HepG2 (cell line): ENCODE results near the gene ALKBH4. TPM values are rescaled to one million over a fixed set of nuclear protein-coding genes. Genes with fewer than 3 reads are reported as not detected.

Experiments
- ATAC-seq: fragments of 200-7000 bp; cut with Tn5 transposase; 3 replicates; pipeline ENCODE4 v1.9.1; 2020; ENCODE audit warnings: mild to moderate bottlenecking, moderate library complexity
- BruUV-seq: library from RNA; stranded (reverse); fragments of 400-500 nt; replicated peaks from 2 replicates; lab custom pipeline; 2021; lab: Mats Ljungman, UMichigan
- CTCF ChIA-PET: fragments of 300-600 bp; formaldehyde crosslinking; extraction: SDS; loops from one replicate; lab custom pipeline; 2021; ENCODE audit warnings: low total read pairs, inconsistent platforms, low intra/inter-chr PET ratio; lab: Yijun Ruan, JAX
- POLR2A ChIA-PET: fragments of 350-600 bp; sonication (Branson Sonifier 250); formaldehyde crosslinking; loops from one replicate; lab custom pipeline; 2020; ENCODE audit warnings: antibody characterized with exemption, inconsistent platforms; lab: Yijun Ruan, JAX
- DNase-seq: peaks from one replicate; pipeline ENCODE4 v3.0.0-alpha.2; 2015; ENCODE audit warnings: low spot score
- FAIRE-seq: peaks from 3 replicates; lab custom pipeline; 2011; peaks lifted over from hg19 to GRCh38; lab: Jason Lieb, UNC
- H2AFZ ChIP-seq: one replicate; pipeline ENCODE4 v1.6.1; 2011; ENCODE audit warnings: low read length, inconsistent platforms
- H3K27ac ChIP-seq: fragments of 300-600 bp; 3 replicates; pipeline ENCODE4 v1.8.0; 2011; ENCODE audit warnings: mixed run types, mild to moderate bottlenecking, mixed read lengths, low read length, inconsistent platforms; ENCODE audit not compliant: insufficient read depth; ENCODE audit errors: extremely low read length
- H3K27me3 ChIP-seq, 2 experiments: fragments of 200-600 bp in 1 of 2; 2 replicates in 1 of 2; 3 replicates in 1 of 2; pipeline versions ENCODE4 v1.6.0 to v1.8.0; 2011; ENCODE audit warnings: low read length in 2 of 2, mild to moderate bottlenecking in 2 of 2, moderate library complexity in 2 of 2, inconsistent platforms in 1 of 2; ENCODE audit not compliant: insufficient read depth in 2 of 2, control insufficient read depth in 1 of 2
- H3K36me3 ChIP-seq, 2 experiments: fragments of 200-600 bp in 1 of 2; replicated peaks in 1 of 2; 2 replicates in 1 of 2; 3 replicates in 1 of 2; pipeline versions ENCODE4 v1.5.1 to v1.8.0; 2011; ENCODE audit warnings: low read length in 2 of 2, inconsistent platforms in 1 of 2; ENCODE audit not compliant: insufficient read depth in 2 of 2, control insufficient read depth in 1 of 2
- H3K4me1 ChIP-seq: 2 replicates; pipeline ENCODE4 v1.5.1; 2012; ENCODE audit warnings: low read length, inconsistent platforms; ENCODE audit not compliant: insufficient read depth
- H3K4me2 ChIP-seq: 2 replicates; pipeline ENCODE4 v1.6.0; 2011; ENCODE audit warnings: low read depth, low read length, inconsistent platforms
- H3K4me3 ChIP-seq, 3 experiments: fragments of 200-600 bp in 1 of 3; sonication (generic), shearing (Covaris generic) in 1 of 3; replicated peaks in 1 of 3; 2 replicates each; pipeline ENCODE4 v1.5.1; 2011 to 2016; ENCODE audit warnings: low read length in 3 of 3, inconsistent platforms in 2 of 3, low read depth in 2 of 3, mild to moderate bottlenecking in 2 of 3, control low read depth in 1 of 3, mixed read lengths in 1 of 3; ENCODE audit not compliant: insufficient read depth in 1 of 3
- H3K79me2 ChIP-seq: one replicate; pipeline ENCODE4 v1.6.1; 2011; ENCODE audit warnings: low read length, inconsistent platforms; ENCODE audit not compliant: insufficient read depth
- H3K9ac ChIP-seq: 2 replicates; pipeline ENCODE4 v1.6.0; 2011; ENCODE audit warnings: mild to moderate bottlenecking, low read depth, low read length, inconsistent platforms; ENCODE audit not compliant: insufficient read depth
- H3K9me3 ChIP-seq: 2 replicates; pipeline ENCODE4 v1.5.1; 2012; ENCODE audit warnings: mild to moderate bottlenecking, low read length
- H4K20me1 ChIP-seq: 2 replicates; pipeline ENCODE4 v1.6.0; 2011; ENCODE audit warnings: inconsistent platforms, mild to moderate bottlenecking, low read length, moderate library complexity; ENCODE audit not compliant: insufficient read depth
- FOXC1 ChIP-seq: sonication (generic); formaldehyde crosslinking; IDR thresholded peaks from 2 replicates; pipeline ENCODE4 v1.8.0; 2022; ENCODE audit warnings: mild to moderate bottlenecking, missing genetic modification reagents, borderline replicate concordance
- ISL2 ChIP-seq: sonication (generic); formaldehyde crosslinking; IDR thresholded peaks from 2 replicates; pipeline ENCODE4 v1.5.0; 2020; ENCODE audit warnings: missing genetic modification reagents
- NCOA2 ChIP-seq: sonication (generic); formaldehyde crosslinking; IDR thresholded peaks from 2 replicates; pipeline ENCODE4 v1.8.0; 2022; ENCODE audit warnings: inconsistent platforms
- NCOA5 ChIP-seq: sonication (generic); formaldehyde crosslinking; IDR thresholded peaks from 2 replicates; pipeline ENCODE4 v1.4.0; 2020; ENCODE audit warnings: missing genetic modification reagents
- THAP7 ChIP-seq: sonication (generic); formaldehyde crosslinking; IDR thresholded peaks from 2 replicates; pipeline ENCODE4 v1.8.1; 2023; ENCODE audit warnings: mild to moderate bottlenecking, missing genetic modification reagents
- WIZ ChIP-seq: sonication (generic); formaldehyde crosslinking; IDR thresholded peaks from 2 replicates; pipeline ENCODE4 v1.5.1; 2020; ENCODE audit warnings: mild to moderate bottlenecking, missing genetic modification reagents
- ZHX2 ChIP-seq, 2 experiments: sonication (generic) in 1 of 2; formaldehyde crosslinking in 1 of 2; IDR thresholded peaks; 2 replicates each; pipeline versions ENCODE4 v1.6.1 to v1.9.0; 2014 to 2022; ENCODE audit warnings: antibody characterized with exemption in 1 of 2, borderline replicate concordance in 1 of 2, inconsistent platforms in 1 of 2, low read depth in 1 of 2, missing genetic modification reagents in 1 of 2
- ZNF224 ChIP-seq: sonication (generic); formaldehyde crosslinking; IDR thresholded peaks from 2 replicates; pipeline ENCODE4 v1.5.0; 2020; ENCODE audit warnings: mild to moderate bottlenecking, missing genetic modification reagents
- ZNF740 ChIP-seq: sonication (generic); formaldehyde crosslinking; IDR thresholded peaks from 2 replicates; pipeline ENCODE4 v1.4.0; 2020; ENCODE audit warnings: missing genetic modification reagents
- WGBS: methylation state at CpG from one replicate; pipeline ENCODE4 v1.1.6; 2017; ENCODE audit warnings: low lambda C conversion rate; 5-methylcytosine and 5-hydroxymethylcytosine counted together
- in situ Hi-C: cut with HindIII; loops from 2 replicates; pipeline ENCODE4 v1.10.0; 2017; ENCODE audit warnings: low pct_unique_long_range_greater_than_20kb; ENCODE audit not compliant: extremely low pct_ligation_motif_present
- intact Hi-C: fragments of 100-400 bp; cut with micrococcal nuclease; formaldehyde crosslinking; loops from one replicate; pipeline ENCODE4 v1.10.0; 2022; ENCODE audit not compliant: unreplicated experiment
- polyA plus RNA-seq, 8 experiments: library from polyadenylated mRNA; depleted of rRNA in 3 of 8; stranded (reverse) in 7 of 8; unstranded in 1 of 8; fragments of >200 nt; fragmentation: Illumina TruSeq in 4 of 8; extraction: Trizol in 4 of 8; gene quantifications; 2 replicates each; pipeline versions ENCODE4 v1.2.1 to v1.2.3, GENCODE V29; 2011 to 2016; ENCODE audit warnings: low read depth in 4 of 8, missing spikeins in 1 of 8, mixed read lengths in 1 of 8; ENCODE audit not compliant: insufficient read depth in 1 of 8
- total RNA-seq, 5 experiments: library from RNA; depleted of rRNA; stranded (reverse); fragments of >200 nt; fragmentation: Illumina TruSeq; extraction: Trizol; gene quantifications; 2 replicates each; pipeline ENCODE4 v1.2.3, GENCODE V29; 2016; ENCODE audit warnings: low read depth in 1 of 5

ALKBH4 gene
- total and polyA plus RNA-seq, 2 of the 13 experiments (the other 11 are each of a cell fraction or from before 2014, with no cell fraction given): 2.6 to 8.8 TPM

- Histone ChIP-seq H3K4me2 (peak overlapping the region; percentile 87), H3K9ac (no peak overlapping the region), H4K20me1 (no peaks in the 10 kb centered on the region), H3K9me3 (no peaks in the 10 kb centered on the region), H3K36me3 (peaks cover 0 to 2% of the 10 kb centered on the region in 2 experiments; a peak in 2 of 5 replicates), H3K27me3 (peaks cover 0 to 5% of the 10 kb centered on the region in 2 experiments; a peak in 2 of 5 replicates), H3K4me1 (peaks cover 31% of the 10 kb centered on the region), H2AFZ (no peak overlapping the region), H3K27ac (no peak overlapping the region), H3K4me3 (peak overlapping the region in 1 of 3 experiments; percentile 100; a peak in 2 of 6 replicates), H3K79me2 (peaks cover 14% of the 10 kb centered on the region)
- BruUV-seq: no TSS peak
- in situ Hi-C loops (no loop called here), intact Hi-C loops (no loop called here)
- ChIA-PET CTCF (no interaction called here), POLR2A (interaction anchor here (1.9 kb wide), 1 partner anchor 14 kb away, joined by 5 read pairs; no protein-coding TSS in a partner anchor)
- FAIRE-seq (no peak), ATAC-seq (no peak), DNase-seq (no peak)
- over 99% methylated on average over 7 of the region's 7 CpGs for WGBS
- TF ChIP-seq FOXC1 (no peak), WIZ (CRISPR knock-in tag) (no peak), NCOA2 (CRISPR knock-in tag) (no peak)
Measured at GRCh38 chr7:102466097-102466496, 1.4 kb upstream of the ALKBH4 start.

GRCh38 chr7:102463841-102464576 is 654 bp downstream of the ALKBH4 start:
- FAIRE-seq: no peak
- peaks cover 23% of the 10 kb centered on the region for H3K4me1 ChIP-seq
- H3K9ac ChIP-seq: peak overlapping the region; percentile 95
- ChIA-PET CTCF (no interaction called here), POLR2A (interaction anchor here (1.9 kb wide), 1 partner anchor 12 kb away, joined by 4 read pairs; no protein-coding TSS in a partner anchor)
- intact Hi-C loops (no loop called here), in situ Hi-C loops (no loop called here)
- H4K20me1 ChIP-seq: no peaks in the 10 kb centered on the region
- H3K27me3 ChIP-seq: peaks cover 0 to 5% of the 10 kb centered on the region in 2 experiments; a peak in 2 of 5 replicates
- H3K79me2 ChIP-seq: peaks cover 14% of the 10 kb centered on the region
- BruUV-seq: TSS peak; percentile 56
- peak; percentile 4; the same call in 1 of the 3 replicates for ATAC-seq
- peak overlapping the region; percentile 59 for H3K27ac ChIP-seq
- peak overlapping the region; percentile 87 for H3K4me2 ChIP-seq
- no peaks in the 10 kb centered on the region for H3K9me3 ChIP-seq
- H2AFZ ChIP-seq: peak overlapping the region; percentile 93
- no peak for DNase-seq
- 5% methylated on average over 24 of the region's 24 CpGs for WGBS
- peak overlapping the region; percentile 93 to 100 (median 94) for H3K4me3 ChIP-seq
- H3K36me3 ChIP-seq: peaks cover 4 to 7% of the 10 kb centered on the region in 2 experiments; a peak in 2 of 5 replicates
- TF ChIP-seq NCOA5 (CRISPR knock-in tag): no peak
- TF ChIP-seq ZNF224 (CRISPR knock-in tag): peak; percentile 36; the same call in 1 of the 2 replicates
- no peak for TF ChIP-seq ZHX2 (IDR thresholded peaks at IDR 0.05; ENCODE audit: low read depth)
- 0 out of 2 replicates have a peak, but pooled peaks have one; percentile 19 for TF ChIP-seq ZHX2 (CRISPR knock-in tag; IDR thresholded peaks at IDR 0.05; ENCODE audit: borderline replicate concordance)
- TF ChIP-seq ISL2 (CRISPR knock-in tag): no peak
- TF ChIP-seq ZNF740 (CRISPR knock-in tag): 0 out of 2 replicates have a peak, but pooled peaks have one; percentile 47
- 0 out of 2 replicates have a peak, but pooled peaks have one; percentile 42 for TF ChIP-seq THAP7 (CRISPR knock-in tag)
